ENCODE data around the gene VSIG10. TPM values are rescaled to one million over a fixed set of nuclear protein-coding genes. Genes with fewer than 3 reads are reported as not detected.

The VSIG10 gene
- total RNA-seq, 2 donors from 2014 or later, result 60.0 to 69.0 TPM

- Histone ChIP-seq H3K9me3 (no peaks in the 10 kb centered on the region), H3K36me3 (no peaks in the 10 kb centered on the region), H3K27ac (no peak overlapping the region), H3K27me3 (no peaks in the 10 kb centered on the region), H3K9ac (ENCODE audit: low read depth in 2 of 2, low read length in 2 of 2) (no peak overlapping the region), H3K4me3 (no peak overlapping the region), H3K4me1 (peaks cover 10% of the 10 kb centered on the region)
- intact Hi-C loops (cut with DNase I), result no loop called here
- DNase-seq, result no peak
- TF ChIP-seq, protein P1, sequence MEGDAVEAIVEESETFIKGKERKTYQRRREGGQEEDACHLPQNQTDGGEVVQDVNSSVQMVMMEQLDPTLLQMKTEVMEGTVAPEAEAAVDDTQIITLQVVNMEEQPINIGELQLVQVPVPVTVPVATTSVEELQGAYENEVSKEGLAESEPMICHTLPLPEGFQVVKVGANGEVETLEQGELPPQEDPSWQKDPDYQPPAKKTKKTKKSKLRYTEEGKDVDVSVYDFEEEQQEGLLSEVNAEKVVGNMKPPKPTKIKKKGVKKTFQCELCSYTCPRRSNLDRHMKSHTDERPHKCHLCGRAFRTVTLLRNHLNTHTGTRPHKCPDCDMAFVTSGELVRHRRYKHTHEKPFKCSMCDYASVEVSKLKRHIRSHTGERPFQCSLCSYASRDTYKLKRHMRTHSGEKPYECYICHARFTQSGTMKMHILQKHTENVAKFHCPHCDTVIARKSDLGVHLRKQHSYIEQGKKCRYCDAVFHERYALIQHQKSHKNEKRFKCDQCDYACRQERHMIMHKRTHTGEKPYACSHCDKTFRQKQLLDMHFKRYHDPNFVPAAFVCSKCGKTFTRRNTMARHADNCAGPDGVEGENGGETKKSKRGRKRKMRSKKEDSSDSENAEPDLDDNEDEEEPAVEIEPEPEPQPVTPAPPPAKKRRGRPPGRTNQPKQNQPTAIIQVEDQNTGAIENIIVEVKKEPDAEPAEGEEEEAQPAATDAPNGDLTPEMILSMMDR (IDR thresholded peaks at IDR 0.05), result no peak
These were observed 85.9 kb downstream of the VSIG10 start for GRCh38 chr12:118017926-118018325.

DNA sequence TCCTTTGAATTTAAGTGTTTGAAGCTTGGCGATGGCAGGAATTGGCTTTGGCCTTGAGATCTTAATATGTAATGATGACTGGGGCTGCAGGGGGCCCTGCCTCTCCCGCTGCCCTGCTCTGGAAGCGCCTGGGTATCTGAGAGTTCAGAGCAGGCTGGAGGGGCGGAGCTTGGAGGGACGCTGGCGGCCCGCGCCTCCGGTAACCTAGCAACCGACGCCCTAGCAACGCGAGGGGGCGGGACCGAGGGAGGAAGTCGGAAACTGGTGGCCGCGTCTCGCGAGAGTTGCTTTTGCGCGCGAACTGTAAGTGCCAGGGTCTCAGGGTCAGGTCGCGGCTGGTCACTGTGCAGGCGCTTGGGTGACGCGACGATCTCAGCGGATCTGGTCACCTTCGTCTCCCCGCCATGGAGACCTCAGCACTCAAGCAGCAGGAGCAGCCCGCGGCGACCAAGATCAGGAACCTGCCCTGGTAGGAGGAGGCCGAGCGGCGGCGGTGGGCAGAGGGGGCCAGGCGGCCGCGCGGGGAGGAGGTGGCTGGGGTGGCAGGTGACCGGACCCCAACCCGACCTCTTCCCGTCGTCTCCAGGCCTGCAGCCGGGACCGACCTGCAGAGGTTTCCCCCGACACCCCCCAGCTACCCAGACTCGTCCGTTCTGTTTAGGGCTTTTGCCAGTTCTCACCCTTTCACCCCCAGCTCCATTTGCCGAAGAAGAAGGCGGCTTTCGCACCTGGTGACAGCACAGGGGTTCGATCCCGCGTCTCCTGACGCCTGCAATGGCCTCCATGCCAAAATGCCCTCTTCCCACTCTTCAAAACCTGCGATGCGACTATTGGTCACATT lies 87.2 kb downstream of the VSIG10 start, which contains the start of gene RFC5:
Gene RFC5, plus strand, starts transcription at position 280 of the 841 bp plus-strand sequence. Its CDS starts 125 bp downstream, at position 405.
- TF ChIP-seq, protein P1 (IDR thresholded peaks at IDR 0.05), result no peak
- peak within 1 kb of the TSS; percentile 92 for H3K4me3 ChIP-seq
- DNase-seq, result peak; percentile 99
- intact Hi-C loops (cut with DNase I), result no loop called here
- H3K27ac ChIP-seq, result no peak within 1 kb of the TSS
- no peaks in the 10 kb centered on the region for H3K36me3 ChIP-seq
- H3K9ac ChIP-seq (ENCODE audit: low read depth in 2 of 2, low read length in 2 of 2), result peak within 1 kb of the TSS; percentile 86 to 89
- no peaks in the 10 kb centered on the region for H3K27me3 ChIP-seq
- H3K4me1 ChIP-seq, result peaks cover 10% of the 10 kb centered on the region
- no peaks in the 10 kb centered on the region for H3K9me3 ChIP-seq

- Histone ChIP-seq H3K9ac (ENCODE audit: low read depth in 2 of 2, low read length in 2 of 2) (peak overlapping the region in 1 of 2 donors; percentile 86), H3K36me3 (no peaks in the 10 kb centered on the region), H3K4me1 (peaks cover 10% of the 10 kb centered on the region), H3K27ac (no peak overlapping the region), H3K27me3 (no peaks in the 10 kb centered on the region), H3K4me3 (peak overlapping the region; percentile 92), H3K9me3 (no peaks in the 10 kb centered on the region)
- TF ChIP-seq, protein P1 (IDR thresholded peaks at IDR 0.05), result no peak
- intact Hi-C loops (cut with DNase I), result no loop called here
- DNase-seq, result no peak
These were observed 87.9 kb downstream of the VSIG10 start for GRCh38 chr12:118015944-118016343.

- no peak overlapping the region for H3K4me3 ChIP-seq
- no peaks in the 10 kb centered on the region for H3K27me3 ChIP-seq
- no peak for DNase-seq
- H3K9me3 ChIP-seq, result no peaks in the 10 kb centered on the region
- intact Hi-C loops (cut with DNase I), result no loop called here
- H3K36me3 ChIP-seq, result no peaks in the 10 kb centered on the region
- no peak overlapping the region for H3K27ac ChIP-seq
- TF ChIP-seq, protein P1 (IDR thresholded peaks at IDR 0.05), result no peak
- peaks cover 10% of the 10 kb centered on the region for H3K4me1 ChIP-seq
- no peak overlapping the region for H3K9ac ChIP-seq (ENCODE audit: low read depth in 2 of 2, low read length in 2 of 2)
These were observed 88.5 kb downstream of the VSIG10 start for GRCh38 chr12:118015306-118015705.

Other genes with a start within 250 kb of the VSIG10 start
- 1 to 10 TPM; 1.2 to 1.3 TPM for gene KSR2, start 135.0 kb downstream of the VSIG10 start, total RNA-seq
- gene RFC5, start 87.3 kb downstream of the VSIG10 start, total RNA-seq, result 10 to 100 TPM in 1 of 2 donors, 1 to 10 TPM in 1; 9.4 to 36.0 TPM
- gene WSB2, start 42.8 kb downstream of the VSIG10 start, total RNA-seq, result 100 to 1,000 TPM in 1 of 2 donors, 10 to 100 TPM in 1; 99.1 to 120 TPM
- 100 to 1,000 TPM; 211 to 215 TPM for gene PEBP1, start 32.1 kb upstream of the VSIG10 start, total RNA-seq